PC-3 (cell line): ENCODE measurements around the gene TTC28. TPM values are rescaled to one million over a fixed set of nuclear protein-coding genes. Genes with fewer than 3 reads are reported as not detected.

Source experiments
- ATAC-seq: fragments of 200-7000 bp; cut with Tn5 transposase; 2 replicates; pipeline ENCODE4 v1.9.1; 2020; ENCODE audit warnings: mild to moderate bottlenecking, moderate library complexity
- BruUV-seq: library from RNA; stranded (reverse); fragments of 400-500 nt; replicated peaks from 2 replicates; lab custom pipeline; 2021; lab: Mats Ljungman, UMichigan
- CTCF ChIA-PET: fragments of 300-600 bp; sonication (Branson Sonifier 250); formaldehyde crosslinking; loops from one replicate; lab custom pipeline; 2022; ENCODE audit warnings: antibody characterized with exemption; lab: Charles Lee
- POLR2A ChIA-PET: fragments of 300-600 bp; sonication (Branson Sonifier 250); formaldehyde crosslinking; loops from one replicate; lab custom pipeline; 2022; ENCODE audit warnings: antibody characterized with exemption; ENCODE audit not compliant: unreplicated experiment; lab: Charles Lee
- DNase-seq: peaks from one replicate; pipeline ENCODE4 v3.0.0-alpha.2; 2015
- H2AFZ ChIP-seq: fragments of 300-600 bp; sonication (generic); 2 replicates; pipeline ENCODE4 v1.6.0; 2016; ENCODE audit warnings: antibody characterized with exemption, low read length
- H3F3A ChIP-seq: fragments of 300-600 bp; sonication (generic); one replicate; pipeline ENCODE4 v1.6.0; 2017; ENCODE audit warnings: antibody characterized with exemption, low read length, control low read depth, mild to moderate bottlenecking; ENCODE audit not compliant: unreplicated experiment
- H3K27ac ChIP-seq: fragments of 300-600 bp; sonication (generic); 2 replicates; pipeline ENCODE4 v1.5.1; 2016; ENCODE audit warnings: mild to moderate bottlenecking, low read length
- H3K27me3 ChIP-seq: fragments of 300-600 bp; sonication (generic); 2 replicates; pipeline ENCODE4 v1.6.1; 2016; ENCODE audit warnings: low read length, mixed read lengths
- H3K36me3 ChIP-seq: fragments of 300-600 bp; sonication (generic); 2 replicates; pipeline ENCODE4 v1.6.1; 2016; ENCODE audit warnings: low read depth, mixed run types, low read length, mixed read lengths
- H3K4me1 ChIP-seq: fragments of 300-600 bp; sonication (generic); 2 replicates; pipeline ENCODE4 v1.5.1; 2016; ENCODE audit warnings: low read length; ENCODE audit not compliant: insufficient read depth
- H3K4me2 ChIP-seq: fragments of 300-600 bp; sonication (generic); 2 replicates; pipeline ENCODE4 v1.6.0; 2016; ENCODE audit warnings: low read length
- H3K4me3 ChIP-seq: fragments of 300-600 bp; sonication (generic); 2 replicates; pipeline ENCODE4 v1.5.1; 2016; ENCODE audit warnings: mild to moderate bottlenecking, low read length, mixed read lengths
- H3K79me2 ChIP-seq: fragments of 300-600 bp; sonication (generic); 2 replicates; pipeline ENCODE4 v1.6.1; 2017; ENCODE audit warnings: low read length, mixed read lengths
- H3K9ac ChIP-seq: fragments of 300-600 bp; sonication (generic); 2 replicates; pipeline ENCODE4 v1.6.0; 2016; ENCODE audit warnings: mild to moderate bottlenecking, low read length
- H3K9me2 ChIP-seq: fragments of 300-600 bp; sonication (generic); replicated peaks from 2 replicates; pipeline ENCODE4 v1.6.1; 2016; ENCODE audit warnings: mixed run types, low read length, mixed read lengths
- H3K9me3 ChIP-seq: fragments of 300-600 bp; sonication (generic); 2 replicates; pipeline ENCODE4 v1.6.1; 2016; ENCODE audit warnings: low read length, mixed read lengths
- H4K20me1 ChIP-seq: fragments of 300-600 bp; sonication (generic); 2 replicates; pipeline ENCODE4 v1.6.1; 2016; ENCODE audit warnings: low read length, mixed read lengths
- CTCF ChIP-seq: fragments of 300-600 bp; sonication (generic); conservative IDR thresholded peaks from 2 replicates; pipeline ENCODE4 v1.5.1; 2017; ENCODE audit warnings: antibody characterized with exemption, low read depth, mild to moderate bottlenecking, low read length
- EZH2 ChIP-seq: fragments of 300-600 bp; sonication (generic); IDR thresholded peaks from one replicate; pipeline ENCODE4 v1.6.1; 2017; ENCODE audit warnings: antibody characterized with exemption, mild to moderate bottlenecking, low read length; ENCODE audit not compliant: unreplicated experiment
- EZH2phosphoT487 ChIP-seq: fragments of 300-600 bp; sonication (generic); IDR thresholded peaks from 2 replicates; pipeline ENCODE4 v1.6.1; 2018; ENCODE audit warnings: mild to moderate bottlenecking, antibody characterized with exemption, low read length, borderline replicate concordance
- intact Hi-C: fragments of 100-400 bp; cut with micrococcal nuclease; formaldehyde crosslinking; loops from 2 replicates; pipeline ENCODE4 v1.9.0; 2023
- total RNA-seq: library from RNA; depleted of rRNA; stranded (reverse); fragments of >200 nt; gene quantifications from 2 replicates; pipeline ENCODE4 v1.2.3, GENCODE V29; 2014

TTC28 gene
- total RNA-seq, 1 experiment from 2014 or later: 6.3 TPM

- no peak overlapping the region for H3K4me2 ChIP-seq
- H3K9me2 ChIP-seq: no peaks in the 10 kb centered on the region
- H3K27me3 ChIP-seq: no peaks in the 10 kb centered on the region
- ATAC-seq (no peak), DNase-seq (no peak)
- H2AFZ ChIP-seq: no peak overlapping the region
- TF ChIP-seq EZH2 (no peak), EZH2phosphoT487 (no peak), CTCF (no peak)
- H3K27ac ChIP-seq: no peak overlapping the region
- no peak overlapping the region for H3K4me3 ChIP-seq
- H3K9ac ChIP-seq: no peak overlapping the region
- H3K9me3 ChIP-seq: no peaks in the 10 kb centered on the region
- no peaks in the 10 kb centered on the region for H3K4me1 ChIP-seq
- no peaks in the 10 kb centered on the region for H3K79me2 ChIP-seq
- no peaks in the 10 kb centered on the region for H3K36me3 ChIP-seq
- CTCF ChIA-PET: no interaction called here
- BruUV-seq: no TSS peak
- POLR2A ChIA-PET: no interaction called here
- intact Hi-C loops: loop anchor here (5.0 kb wide), 1 partner anchor 107 kb away; no protein-coding TSS in a partner anchor
- no peaks in the 10 kb centered on the region for H4K20me1 ChIP-seq
- no peaks in the 10 kb centered on the region for H3F3A ChIP-seq
These were observed 74.5 kb downstream of the TTC28 start for GRCh38 chr22:28604966-28605761.

- POLR2A ChIA-PET: interaction anchor here (0.5 kb wide), 1 partner anchor 109 kb away, joined by 3 read pairs; no protein-coding TSS in a partner anchor
These were observed 77.7 kb downstream of the TTC28 start for GRCh38 chr22:28601915-28602314.

More at GRCh38 chr22:28601915-28602314, 77.7 kb downstream of the TTC28 start:
- Histone ChIP-seq H3K9ac (no peak overlapping the region), H2AFZ (no peak overlapping the region), H3K27ac (no peak overlapping the region), H3K79me2 (no peaks in the 10 kb centered on the region), H3F3A (no peaks in the 10 kb centered on the region), H3K36me3 (no peaks in the 10 kb centered on the region), H3K9me3 (no peaks in the 10 kb centered on the region), H3K4me2 (no peak overlapping the region), H3K9me2 (no peaks in the 10 kb centered on the region), H4K20me1 (no peaks in the 10 kb centered on the region), H3K4me3 (no peak overlapping the region), H3K27me3 (no peaks in the 10 kb centered on the region), H3K4me1 (peaks cover 5% of the 10 kb centered on the region; the same call in 1 of the 2 replicates)
- DNase-seq (no peak), ATAC-seq (no peak)
- BruUV-seq: no TSS peak
- CTCF ChIA-PET: no interaction called here
- TF ChIP-seq CTCF: no peak
- no peak for TF ChIP-seq EZH2phosphoT487
- no peak for TF ChIP-seq EZH2
- intact Hi-C loops: loop anchor here (5.0 kb wide), 1 partner anchor 110 kb away; no protein-coding TSS in a partner anchor
